ENCODE data around the gene ZC2HC1B. TPM values are rescaled to one million over a fixed set of nuclear protein-coding genes. Genes with fewer than 3 reads are reported as not detected.

Gene ZC2HC1B
- total and polyA plus RNA-seq, 4 donors = not detected

DNA sequence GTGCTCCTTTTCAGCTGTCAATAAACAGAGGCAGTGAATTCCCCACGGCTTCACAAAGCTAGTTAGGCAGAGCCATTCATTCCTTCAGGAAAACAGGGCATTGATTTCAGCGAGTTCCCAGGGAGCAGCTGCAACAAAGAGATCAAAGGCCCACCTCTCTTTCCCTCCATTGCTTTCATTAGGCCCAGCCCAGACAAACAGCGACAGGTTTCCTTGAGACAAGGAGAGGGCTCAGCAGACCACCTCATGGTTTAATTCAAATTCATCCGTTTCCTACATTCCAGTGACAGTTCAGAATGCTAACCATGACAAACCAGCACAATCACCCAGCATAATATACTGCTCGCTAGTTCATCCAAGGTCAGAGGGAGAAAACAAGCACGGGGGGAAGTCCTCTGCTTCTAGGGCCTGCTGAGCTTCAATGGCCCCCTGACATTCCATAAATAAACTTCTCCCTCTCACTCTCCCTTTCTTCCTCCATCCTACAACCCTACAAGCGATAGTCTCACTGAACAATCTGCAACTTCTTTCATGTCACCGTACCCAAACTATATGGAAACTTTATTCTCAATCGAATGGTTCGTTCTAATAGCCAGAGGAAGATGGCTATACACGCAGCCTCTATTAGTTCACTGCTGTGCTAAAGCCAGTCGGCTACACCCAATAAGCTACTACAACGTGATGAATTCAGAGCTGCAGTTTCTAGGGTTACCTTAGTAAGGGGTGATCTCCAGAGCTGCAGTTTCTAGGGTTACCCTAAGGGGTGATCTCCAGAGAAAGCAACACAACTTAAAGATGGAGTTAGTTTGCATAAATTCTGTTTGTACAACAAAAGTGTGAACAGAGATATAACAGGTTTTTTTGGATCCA is 109.1 kb downstream of the ZC2HC1B start:
- H3K9ac ChIP-seq (ENCODE audit: low read depth in 1 of 2, low read length in 2 of 2) = no peak overlapping the region
- no peak overlapping the region for H3K4me3 ChIP-seq (ENCODE audit: low read depth in 1 of 3, low read length in 3 of 3)
- no peaks in the 10 kb centered on the region for H3K36me3 ChIP-seq (ENCODE audit: control insufficient read depth in 4 of 4, insufficient read depth in 3 of 4, low read depth in 1 of 4, low read length in 3 of 4)
- no peaks in the 10 kb centered on the region for H3K4me1 ChIP-seq (ENCODE audit: control insufficient read depth in 4 of 4, insufficient read depth in 4 of 4, low read length in 3 of 4)
- no peaks in the 10 kb centered on the region for H3K9me3 ChIP-seq (ENCODE audit: control insufficient read depth in 4 of 4, low read length in 3 of 4)
- no peak for DNase-seq (ENCODE audit: low spot score)
- no peaks in the 10 kb centered on the region for H3K27me3 ChIP-seq (ENCODE audit: control insufficient read depth in 4 of 4, insufficient read depth in 4 of 4, low read length in 3 of 4)
- TF ChIP-seq, protein P1, sequence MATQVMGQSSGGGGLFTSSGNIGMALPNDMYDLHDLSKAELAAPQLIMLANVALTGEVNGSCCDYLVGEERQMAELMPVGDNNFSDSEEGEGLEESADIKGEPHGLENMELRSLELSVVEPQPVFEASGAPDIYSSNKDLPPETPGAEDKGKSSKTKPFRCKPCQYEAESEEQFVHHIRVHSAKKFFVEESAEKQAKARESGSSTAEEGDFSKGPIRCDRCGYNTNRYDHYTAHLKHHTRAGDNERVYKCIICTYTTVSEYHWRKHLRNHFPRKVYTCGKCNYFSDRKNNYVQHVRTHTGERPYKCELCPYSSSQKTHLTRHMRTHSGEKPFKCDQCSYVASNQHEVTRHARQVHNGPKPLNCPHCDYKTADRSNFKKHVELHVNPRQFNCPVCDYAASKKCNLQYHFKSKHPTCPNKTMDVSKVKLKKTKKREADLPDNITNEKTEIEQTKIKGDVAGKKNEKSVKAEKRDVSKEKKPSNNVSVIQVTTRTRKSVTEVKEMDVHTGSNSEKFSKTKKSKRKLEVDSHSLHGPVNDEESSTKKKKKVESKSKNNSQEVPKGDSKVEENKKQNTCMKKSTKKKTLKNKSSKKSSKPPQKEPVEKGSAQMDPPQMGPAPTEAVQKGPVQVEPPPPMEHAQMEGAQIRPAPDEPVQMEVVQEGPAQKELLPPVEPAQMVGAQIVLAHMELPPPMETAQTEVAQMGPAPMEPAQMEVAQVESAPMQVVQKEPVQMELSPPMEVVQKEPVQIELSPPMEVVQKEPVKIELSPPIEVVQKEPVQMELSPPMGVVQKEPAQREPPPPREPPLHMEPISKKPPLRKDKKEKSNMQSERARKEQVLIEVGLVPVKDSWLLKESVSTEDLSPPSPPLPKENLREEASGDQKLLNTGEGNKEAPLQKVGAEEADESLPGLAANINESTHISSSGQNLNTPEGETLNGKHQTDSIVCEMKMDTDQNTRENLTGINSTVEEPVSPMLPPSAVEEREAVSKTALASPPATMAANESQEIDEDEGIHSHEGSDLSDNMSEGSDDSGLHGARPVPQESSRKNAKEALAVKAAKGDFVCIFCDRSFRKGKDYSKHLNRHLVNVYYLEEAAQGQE (IDR thresholded peaks at IDR 0.05) = no peak
- TF ChIP-seq HNF4A (conservative IDR thresholded peaks at IDR 0.05) = no peak
- no peak for TF ChIP-seq RXRA (IDR thresholded peaks at IDR 0.05)
- no peak for TF ChIP-seq SP1 (IDR thresholded peaks at IDR 0.05)
- TF ChIP-seq, protein P2, sequence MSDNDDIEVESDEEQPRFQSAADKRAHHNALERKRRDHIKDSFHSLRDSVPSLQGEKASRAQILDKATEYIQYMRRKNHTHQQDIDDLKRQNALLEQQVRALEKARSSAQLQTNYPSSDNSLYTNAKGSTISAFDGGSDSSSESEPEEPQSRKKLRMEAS (IDR thresholded peaks at IDR 0.05) = no peak
- TF ChIP-seq, protein P3, sequence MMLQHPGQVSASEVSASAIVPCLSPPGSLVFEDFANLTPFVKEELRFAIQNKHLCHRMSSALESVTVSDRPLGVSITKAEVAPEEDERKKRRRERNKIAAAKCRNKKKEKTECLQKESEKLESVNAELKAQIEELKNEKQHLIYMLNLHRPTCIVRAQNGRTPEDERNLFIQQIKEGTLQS (IDR thresholded peaks at IDR 0.05) = no peak
- no peak for TF ChIP-seq ZBTB33 (IDR thresholded peaks at IDR 0.05)
- TF ChIP-seq RAD21 (IDR thresholded peaks at IDR 0.05) = no peak
- TF ChIP-seq, protein P4, sequence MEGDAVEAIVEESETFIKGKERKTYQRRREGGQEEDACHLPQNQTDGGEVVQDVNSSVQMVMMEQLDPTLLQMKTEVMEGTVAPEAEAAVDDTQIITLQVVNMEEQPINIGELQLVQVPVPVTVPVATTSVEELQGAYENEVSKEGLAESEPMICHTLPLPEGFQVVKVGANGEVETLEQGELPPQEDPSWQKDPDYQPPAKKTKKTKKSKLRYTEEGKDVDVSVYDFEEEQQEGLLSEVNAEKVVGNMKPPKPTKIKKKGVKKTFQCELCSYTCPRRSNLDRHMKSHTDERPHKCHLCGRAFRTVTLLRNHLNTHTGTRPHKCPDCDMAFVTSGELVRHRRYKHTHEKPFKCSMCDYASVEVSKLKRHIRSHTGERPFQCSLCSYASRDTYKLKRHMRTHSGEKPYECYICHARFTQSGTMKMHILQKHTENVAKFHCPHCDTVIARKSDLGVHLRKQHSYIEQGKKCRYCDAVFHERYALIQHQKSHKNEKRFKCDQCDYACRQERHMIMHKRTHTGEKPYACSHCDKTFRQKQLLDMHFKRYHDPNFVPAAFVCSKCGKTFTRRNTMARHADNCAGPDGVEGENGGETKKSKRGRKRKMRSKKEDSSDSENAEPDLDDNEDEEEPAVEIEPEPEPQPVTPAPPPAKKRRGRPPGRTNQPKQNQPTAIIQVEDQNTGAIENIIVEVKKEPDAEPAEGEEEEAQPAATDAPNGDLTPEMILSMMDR (IDR thresholded peaks at IDR 0.05; ENCODE audit: low read depth, low read length, missing input control) = no peak
- TF ChIP-seq TAF1 (conservative IDR thresholded peaks at IDR 0.05) = no peak
- no peak for TF ChIP-seq JUND (IDR thresholded peaks at IDR 0.05)
- TF ChIP-seq GABPA (IDR thresholded peaks at IDR 0.05 in 1 of 2, conservative IDR thresholded peaks at IDR 0.05 in 1 of 2) = no peak
- TF ChIP-seq YY1 (IDR thresholded peaks at IDR 0.05) = no peak
- no peak for TF ChIP-seq HNF4G (IDR thresholded peaks at IDR 0.05)
- TF ChIP-seq NR2F2 (IDR thresholded peaks at IDR 0.05) = no peak
- 67% methylated on average over 13 of the region's 13 CpGs for WGBS
- no peak overlapping the region for H3K27ac ChIP-seq (ENCODE audit: low read depth in 1 of 2, low read length in 2 of 2)

Data from liver (tissue), 9 donors.